HG03457 (cell line): Measurements from ENCODE around the gene AMZ1.
"Not testable (repeated sequence)": the region's sequence is repeated elsewhere in the genome, so short reads cannot be mapped to it uniquely, and the experiment has no call there.

Experiments used
- ATAC-seq: cut with Tn5 transposase; IDR thresholded peaks from one replicate; pipeline ENCODE4 v1.9.1; 2021; ENCODE audit warnings: moderate number of reproducible peaks; ENCODE audit not compliant: unreplicated experiment

The AMZ1 gene

DNA sequence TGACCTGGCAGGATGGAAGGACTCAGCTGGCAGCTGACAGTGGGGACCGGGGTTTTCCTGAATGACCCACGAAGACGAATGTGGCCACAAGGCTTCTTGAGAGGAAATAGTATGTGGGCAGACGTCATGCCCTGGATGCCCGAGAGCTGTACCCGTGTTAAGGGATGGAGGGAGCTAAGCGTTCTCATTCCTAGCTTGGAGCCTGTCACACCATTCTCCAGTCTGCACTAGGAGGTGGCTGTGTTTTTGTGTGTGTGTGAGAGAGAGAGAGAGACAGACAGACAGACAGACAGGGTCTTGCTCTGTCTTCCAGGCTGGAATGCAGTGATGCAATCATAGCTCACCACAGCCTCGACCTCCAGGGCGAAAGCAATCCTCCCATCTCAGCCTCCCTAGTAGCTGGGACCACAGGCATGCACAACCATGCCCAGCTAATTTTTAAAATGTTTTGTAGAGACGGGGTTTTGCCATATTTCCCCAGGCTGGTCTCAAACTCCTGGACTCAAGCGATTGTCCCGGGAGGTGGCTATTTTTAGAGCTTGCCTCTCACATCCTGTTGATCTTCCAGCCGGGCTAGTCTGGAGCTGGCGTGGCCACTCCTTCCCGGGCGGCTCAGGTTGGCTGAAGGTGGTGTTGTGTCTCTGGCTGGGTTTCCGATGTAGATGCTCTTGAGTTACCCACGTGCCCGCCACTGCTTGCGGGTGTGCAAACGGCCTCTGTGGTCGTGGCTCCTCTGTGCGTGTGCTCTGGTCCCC is 2.1 kb downstream of the AMZ1 start:
- ATAC-seq = no peak

DNA sequence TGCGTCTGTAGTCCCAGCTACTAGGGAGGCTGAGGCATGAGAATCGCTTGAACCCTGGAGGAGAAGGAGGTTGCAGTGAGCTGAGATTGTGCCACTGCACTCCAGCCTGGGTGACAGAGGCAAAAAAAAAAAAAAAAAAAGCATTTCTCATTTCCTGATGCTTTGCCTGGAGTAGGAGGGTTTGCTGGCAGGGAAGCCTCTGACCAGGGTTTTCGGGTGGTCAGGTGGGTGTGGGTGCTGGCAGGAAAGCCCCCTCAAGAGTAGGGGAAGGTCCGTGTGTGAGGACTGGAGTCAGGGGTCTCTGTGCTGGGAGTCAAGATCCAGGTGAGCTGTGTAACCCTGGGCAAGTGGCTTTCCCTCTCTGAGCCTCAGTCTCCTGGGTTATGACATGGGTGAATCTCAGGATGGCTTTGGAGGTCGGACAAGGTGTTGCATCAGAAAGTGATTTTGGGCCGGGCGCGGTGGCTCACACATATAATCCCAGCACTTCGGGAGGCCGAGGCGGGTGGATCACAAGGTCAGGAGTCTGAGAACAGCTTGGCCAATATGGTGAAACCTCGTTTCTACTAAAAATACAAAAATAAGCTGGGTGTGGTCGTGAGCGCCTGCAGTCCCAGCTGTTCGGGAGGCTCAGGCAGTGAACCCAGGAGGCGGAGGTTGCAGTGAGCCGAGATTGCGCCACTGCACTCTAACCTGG is 3.2 kb downstream of the AMZ1 start:
- ATAC-seq = no peak

DNA sequence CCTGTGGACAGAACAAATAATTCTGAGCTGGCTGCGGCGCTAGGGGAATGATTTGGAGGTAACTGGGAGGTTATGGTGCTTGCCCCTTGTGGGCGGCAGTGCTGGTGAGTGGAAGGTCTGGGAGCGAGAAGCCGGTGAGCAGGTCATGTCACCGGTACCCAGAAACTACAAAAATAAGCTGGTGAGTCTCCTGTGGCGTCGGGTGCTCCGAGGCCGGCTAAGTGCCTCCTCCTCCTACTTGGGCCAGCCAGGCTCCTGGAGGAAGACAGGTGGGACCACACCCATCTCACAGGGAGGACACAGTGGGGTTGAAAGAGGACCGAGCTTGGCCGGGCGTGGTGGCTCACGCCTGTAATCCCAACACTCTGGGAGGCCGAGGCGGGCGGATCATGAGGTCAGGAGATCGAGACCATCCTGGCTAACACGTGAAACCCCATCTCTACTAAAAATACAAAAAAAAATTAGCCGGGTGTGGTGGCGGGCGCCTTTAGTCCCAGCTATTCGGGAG is 4.0 kb downstream of the AMZ1 start:
- ATAC-seq = not testable (repeated sequence)

DNA sequence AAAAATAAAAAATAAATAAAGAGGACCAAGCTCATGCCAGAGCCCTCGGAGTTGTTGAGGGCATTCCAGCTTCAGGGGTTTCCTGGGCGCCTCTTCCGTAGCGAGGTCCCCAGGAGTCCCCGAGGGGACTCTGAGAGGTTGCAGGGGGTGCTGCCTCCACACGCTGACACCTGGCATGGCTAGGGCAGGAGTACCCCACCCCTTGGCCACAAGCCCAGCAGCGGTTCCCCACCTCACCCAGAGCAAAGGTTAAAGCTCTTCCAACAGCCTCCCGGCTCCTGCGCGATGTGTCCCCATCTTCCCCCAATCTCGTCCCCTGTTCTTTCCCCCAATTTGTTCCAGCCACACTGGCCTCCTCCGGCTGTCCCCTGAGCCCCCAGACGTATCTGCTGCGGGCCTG is 4.5 kb downstream of the AMZ1 start:
- no peak for ATAC-seq

DNA sequence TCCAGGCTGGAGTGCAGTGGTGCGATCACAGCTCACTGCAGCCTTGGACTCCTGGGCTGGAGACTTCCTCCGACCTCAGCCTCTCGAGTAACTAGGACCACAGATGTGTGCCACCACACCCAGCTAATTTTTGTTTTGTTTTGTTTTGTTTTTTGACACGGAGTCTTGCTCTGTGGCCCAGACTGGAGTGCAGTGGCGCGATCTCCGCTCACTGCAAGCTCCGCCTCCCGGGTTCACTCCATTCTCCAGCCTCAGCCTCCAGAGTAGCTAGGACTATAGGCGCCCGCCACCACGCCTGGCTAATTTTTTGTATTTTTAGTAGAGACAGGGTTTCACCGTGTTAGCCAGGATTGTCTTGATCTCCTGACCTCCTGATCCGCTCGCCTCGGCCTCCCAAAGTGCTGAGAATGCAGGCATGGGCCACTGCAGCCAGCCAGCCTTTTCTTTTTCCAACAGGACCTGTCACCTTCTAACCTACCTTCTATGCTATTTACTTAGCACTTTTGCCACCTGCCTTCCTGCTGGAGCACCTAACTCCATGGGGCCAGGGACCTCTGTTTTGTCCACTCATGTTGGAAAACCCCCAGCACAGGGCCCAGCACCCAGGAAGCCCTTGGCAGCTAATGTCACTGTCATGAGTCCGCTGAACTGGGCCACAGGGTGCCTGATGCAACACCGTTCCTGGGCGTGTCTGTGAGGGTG is 5.6 kb downstream of the AMZ1 start:
- not testable (repeated sequence) for ATAC-seq

- ATAC-seq = not testable (repeated sequence)
These were observed 6.1 kb downstream of the AMZ1 start for GRCh38 chr7:2694122-2694436.

DNA sequence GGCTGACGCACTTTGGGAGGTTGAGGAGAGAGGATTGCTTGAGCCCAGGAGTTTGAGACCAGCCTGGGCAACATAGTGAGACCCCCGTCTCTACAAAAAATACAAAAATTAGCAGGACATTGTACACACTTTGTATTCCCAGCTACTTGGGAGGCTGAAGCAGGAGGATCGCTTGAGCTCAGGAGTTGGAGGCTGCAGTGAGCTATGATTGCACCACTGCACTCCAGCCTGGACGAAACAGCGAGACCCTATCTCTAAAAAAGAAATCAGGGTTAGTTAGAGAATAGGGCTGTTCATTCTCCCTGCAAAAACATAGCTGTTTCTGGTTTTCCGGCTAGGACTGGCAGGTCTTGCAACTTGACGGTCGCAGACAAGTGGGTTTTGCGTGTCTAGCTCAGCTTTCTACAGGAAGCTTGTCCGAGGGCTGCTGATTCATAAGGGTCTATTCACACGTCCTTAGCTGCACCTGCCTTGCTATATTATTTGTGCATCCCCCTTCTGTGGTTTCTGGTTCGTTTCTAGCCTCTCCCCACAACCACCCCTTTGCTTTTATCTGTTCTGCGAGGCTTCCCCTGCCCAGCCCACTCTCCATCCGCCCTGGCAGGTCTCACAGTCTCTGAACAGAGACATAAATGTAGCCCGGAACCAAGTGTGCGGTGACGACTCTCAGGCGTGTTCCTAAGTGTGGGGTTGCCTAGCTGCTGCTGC is 10.7 kb downstream of the AMZ1 start:
- peak; percentile 91 for ATAC-seq

DNA sequence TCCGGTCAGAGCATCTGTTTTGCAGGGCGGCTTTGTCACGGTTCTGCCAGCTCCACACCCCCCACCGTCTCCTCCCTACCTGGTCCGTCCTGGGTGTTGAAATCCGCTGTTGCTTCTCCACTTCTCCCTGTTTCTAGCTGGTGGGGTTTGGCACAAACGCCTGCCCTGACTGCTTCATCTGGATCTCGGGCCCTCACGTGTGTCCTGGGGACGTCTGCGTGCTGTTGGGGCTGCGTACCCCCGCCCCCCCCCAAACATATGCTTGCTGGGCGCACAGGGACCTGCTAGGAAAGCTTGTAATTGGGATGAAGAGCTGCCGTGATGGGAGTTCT is 11.3 kb downstream of the AMZ1 start:
- no peak for ATAC-seq

DNA sequence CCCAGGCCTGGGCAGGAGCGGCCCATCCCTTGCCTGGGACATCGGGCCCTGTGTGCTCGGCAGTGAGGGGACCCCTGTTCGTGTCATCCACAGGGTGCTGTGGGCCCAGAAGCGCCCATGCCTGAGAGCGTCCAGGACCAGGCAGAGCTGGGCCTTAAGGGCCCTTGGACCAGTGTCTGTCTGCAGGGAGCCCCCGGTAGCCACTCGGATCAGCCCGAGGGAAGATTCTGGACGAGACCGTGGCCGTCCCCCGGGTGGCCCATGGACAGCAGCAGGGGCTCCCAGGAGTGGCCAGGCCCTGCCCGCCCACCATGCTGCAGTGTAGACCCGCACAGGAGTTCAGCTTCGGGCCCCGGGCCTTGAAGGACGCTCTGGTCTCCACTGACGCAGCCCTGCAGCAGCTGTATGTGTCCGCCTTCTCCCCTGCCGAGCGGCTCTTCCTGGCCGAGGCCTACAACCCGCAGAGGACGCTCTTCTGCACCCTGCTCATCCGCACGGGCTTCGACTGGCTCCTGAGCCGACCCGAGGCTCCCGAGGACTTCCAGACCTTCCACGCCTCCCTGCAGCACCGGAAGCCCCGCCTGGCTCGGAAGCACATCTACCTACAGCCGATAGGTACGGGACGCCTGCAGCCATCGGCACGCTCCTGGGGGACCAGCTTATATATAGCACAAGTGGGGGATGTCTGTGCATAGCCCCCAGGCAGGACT is 12.3 kb downstream of the AMZ1 start:
- ATAC-seq = no peak

DNA sequence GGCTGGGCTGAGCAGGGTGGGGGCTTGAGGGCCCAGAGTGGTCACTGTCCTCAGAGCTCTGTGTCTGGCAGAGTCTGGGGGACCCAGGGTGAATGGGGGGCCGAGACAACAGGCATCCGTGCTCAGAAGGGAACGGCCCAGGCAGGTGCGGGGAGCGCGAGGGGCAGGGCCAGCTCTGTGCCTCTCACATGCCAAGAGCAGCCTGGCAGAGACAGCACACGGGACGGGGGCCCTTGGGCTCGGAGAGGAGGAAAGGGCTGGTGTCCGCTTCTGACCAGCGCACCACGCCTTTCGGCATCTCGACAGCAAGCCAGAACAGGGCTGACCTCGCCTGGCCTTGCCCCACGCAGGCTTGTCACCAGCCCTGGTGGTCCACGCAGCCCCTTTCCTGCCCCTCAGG is 13.4 kb downstream of the AMZ1 start:
- ATAC-seq = no peak

DNA sequence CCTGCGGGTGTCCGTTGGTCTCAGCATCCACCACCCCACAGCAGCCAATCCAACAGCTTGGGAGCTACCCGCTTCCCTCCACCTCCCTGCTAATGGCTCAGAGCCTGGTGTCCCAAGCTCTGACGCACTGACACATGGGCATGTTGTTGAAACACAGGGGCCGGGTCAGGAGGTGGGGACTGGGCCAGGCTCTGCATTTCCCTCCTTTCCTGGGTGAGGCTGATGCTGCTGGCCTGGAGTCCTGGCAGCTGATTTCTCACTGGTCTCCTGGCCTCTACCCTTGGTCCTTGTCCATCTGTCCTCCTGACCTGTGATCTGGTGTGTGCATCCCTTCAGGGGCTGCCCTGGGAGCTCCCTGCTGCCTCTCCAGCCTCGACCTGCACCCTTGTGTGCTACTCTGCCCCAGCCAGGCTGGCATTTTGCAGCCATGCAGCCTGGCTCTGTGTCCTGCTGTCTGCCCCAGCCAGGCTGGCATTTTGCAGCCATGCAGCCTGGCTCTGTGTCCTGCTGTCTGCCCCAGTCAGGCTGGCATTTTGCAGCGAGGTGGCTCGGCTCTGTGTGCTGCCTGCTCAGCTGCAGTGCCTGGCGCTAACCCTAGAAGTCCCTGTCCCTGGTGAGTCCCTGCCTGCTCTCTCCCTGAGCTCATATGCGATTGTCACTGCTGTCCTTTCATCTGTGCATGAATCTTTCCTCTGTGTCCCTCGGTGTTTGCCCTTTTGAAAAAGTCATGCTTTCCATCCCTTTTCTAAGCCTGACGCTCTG is 14.0 kb downstream of the AMZ1 start:
- ATAC-seq = no peak

- ATAC-seq = no peak
These were observed 14.6 kb downstream of the AMZ1 start for GRCh38 chr7:2702594-2702957.

GRCh38 chr7:2705371-2706096 is 17.5 kb downstream of the AMZ1 start:
- no peak for ATAC-seq

DNA sequence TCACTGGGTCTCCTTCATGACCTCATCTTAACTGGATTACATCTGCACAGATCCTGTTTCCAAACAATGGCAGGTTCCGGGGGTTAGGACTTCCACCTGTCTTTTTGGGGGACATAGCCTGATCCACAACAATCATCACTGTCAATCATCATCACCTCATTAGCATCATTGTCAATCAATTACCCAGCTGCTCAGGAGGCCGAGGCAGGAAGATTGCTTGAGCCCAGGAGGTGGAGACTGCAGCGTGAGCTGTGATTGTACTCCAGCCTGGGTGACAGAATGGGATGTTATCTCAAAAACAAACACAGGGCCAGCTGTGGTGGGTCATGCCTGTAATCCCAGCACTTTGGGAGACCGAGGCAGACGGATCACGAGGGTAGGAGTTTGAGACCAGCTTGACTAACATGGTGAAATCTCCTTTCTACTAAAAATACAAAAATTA is 18.7 kb downstream of the AMZ1 start:
- no peak for ATAC-seq

GRCh38 chr7:2707481-2707880 is 19.5 kb downstream of the AMZ1 start:
- ATAC-seq = no peak

GRCh38 chr7:2708041-2708440 is 20.0 kb downstream of the AMZ1 start:
- no peak for ATAC-seq

- no peak for ATAC-seq
These were observed 20.7 kb downstream of the AMZ1 start for GRCh38 chr7:2708547-2709310.

GRCh38 chr7:2709553-2710285 is 21.7 kb downstream of the AMZ1 start:
- ATAC-seq = peak; percentile 52
